ENCODE data around the gene GGT6.

DNA sequence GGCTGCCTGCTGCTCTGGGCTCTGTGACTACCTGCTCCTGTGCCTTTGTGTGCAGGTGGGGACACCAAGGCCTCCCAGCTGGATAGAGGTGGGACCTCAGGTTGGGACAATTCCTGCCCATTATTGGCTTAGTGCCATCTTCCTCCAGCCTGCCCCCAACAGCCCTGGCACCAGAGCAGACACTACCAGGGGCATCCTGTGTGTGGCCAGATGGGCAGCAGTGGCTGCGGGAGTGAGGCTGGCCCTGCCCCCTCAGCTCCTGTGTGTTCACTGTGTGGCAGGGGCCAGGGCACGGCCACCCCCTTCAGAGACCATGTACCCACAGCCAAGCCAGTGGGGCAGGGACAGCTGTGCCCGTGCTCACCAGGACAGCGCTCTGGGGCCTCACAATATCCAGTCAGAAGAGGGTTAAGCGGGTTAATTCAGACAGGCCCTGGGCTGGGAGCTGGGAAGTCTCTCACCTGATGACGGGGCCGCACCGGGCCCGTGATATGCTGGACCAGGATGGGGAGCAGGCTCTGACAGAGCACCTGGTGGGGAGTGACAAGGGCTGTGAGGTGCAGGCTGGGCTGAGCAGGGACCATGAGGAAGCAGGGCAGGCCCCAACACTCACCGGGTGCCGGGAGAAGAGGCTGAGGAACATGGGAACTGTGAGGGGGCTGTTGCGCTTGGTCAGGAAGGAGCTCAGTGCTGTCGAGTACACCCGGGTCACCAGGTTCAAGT lies 18.2 kb downstream of the GGT6 start:
- TF ChIP-seq, protein P1, sequence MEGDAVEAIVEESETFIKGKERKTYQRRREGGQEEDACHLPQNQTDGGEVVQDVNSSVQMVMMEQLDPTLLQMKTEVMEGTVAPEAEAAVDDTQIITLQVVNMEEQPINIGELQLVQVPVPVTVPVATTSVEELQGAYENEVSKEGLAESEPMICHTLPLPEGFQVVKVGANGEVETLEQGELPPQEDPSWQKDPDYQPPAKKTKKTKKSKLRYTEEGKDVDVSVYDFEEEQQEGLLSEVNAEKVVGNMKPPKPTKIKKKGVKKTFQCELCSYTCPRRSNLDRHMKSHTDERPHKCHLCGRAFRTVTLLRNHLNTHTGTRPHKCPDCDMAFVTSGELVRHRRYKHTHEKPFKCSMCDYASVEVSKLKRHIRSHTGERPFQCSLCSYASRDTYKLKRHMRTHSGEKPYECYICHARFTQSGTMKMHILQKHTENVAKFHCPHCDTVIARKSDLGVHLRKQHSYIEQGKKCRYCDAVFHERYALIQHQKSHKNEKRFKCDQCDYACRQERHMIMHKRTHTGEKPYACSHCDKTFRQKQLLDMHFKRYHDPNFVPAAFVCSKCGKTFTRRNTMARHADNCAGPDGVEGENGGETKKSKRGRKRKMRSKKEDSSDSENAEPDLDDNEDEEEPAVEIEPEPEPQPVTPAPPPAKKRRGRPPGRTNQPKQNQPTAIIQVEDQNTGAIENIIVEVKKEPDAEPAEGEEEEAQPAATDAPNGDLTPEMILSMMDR (IDR thresholded peaks at IDR 0.05): no peak
- TF ChIP-seq POLR2A (IDR thresholded peaks at IDR 0.05): no peak
